ENCODE measurements around the gene RNU1-4. TPM values are rescaled to one million over a fixed set of nuclear protein-coding genes. Genes with fewer than 3 reads are reported as not detected.
"Not testable (repeated sequence)": the region's sequence is repeated elsewhere in the genome, so short reads cannot be mapped to it uniquely, and the experiment has no call there.

RNU1-4 gene
- total RNA-seq, 1 experiment from 2014 or later = under 0.01 TPM

GRCh38 chr1:16787175-16787574, 46.9 kb downstream of the RNU1-4 start:
- H3K27me3 ChIP-seq (ENCODE audit: low read length); H4K20me1 ChIP-seq (ENCODE audit: insufficient read depth, low read depth, low read length); H2AFZ ChIP-seq (ENCODE audit: low read length); H3K36me3 ChIP-seq (ENCODE audit: insufficient read depth, low read length); H3K9me2 ChIP-seq (replicated peaks; ENCODE audit: insufficient read depth, low read length); H3K9ac ChIP-seq (ENCODE audit: low read length); H3K4me2 ChIP-seq (ENCODE audit: low read depth, low read length, poor library complexity, severe bottlenecking); H3K4me3 ChIP-seq (ENCODE audit: low read length); DNase-seq; H3K4me1 ChIP-seq (ENCODE audit: low read length); H3K27ac ChIP-seq (ENCODE audit: low read length); H3K79me2 ChIP-seq (ENCODE audit: low read length); H3K9me3 ChIP-seq (ENCODE audit: low read length): not testable (repeated sequence)

GRCh38 chr1:16787711-16788110, 47.4 kb downstream of the RNU1-4 start:
- H3K27ac ChIP-seq (ENCODE audit: low read length); H3K36me3 ChIP-seq (ENCODE audit: insufficient read depth, low read length); H3K79me2 ChIP-seq (ENCODE audit: low read length); DNase-seq; H3K9me3 ChIP-seq (ENCODE audit: low read length); H3K4me1 ChIP-seq (ENCODE audit: low read length); H4K20me1 ChIP-seq (ENCODE audit: insufficient read depth, low read depth, low read length); H3K4me3 ChIP-seq (ENCODE audit: low read length); H2AFZ ChIP-seq (ENCODE audit: low read length); H3K9ac ChIP-seq (ENCODE audit: low read length); H3K9me2 ChIP-seq (replicated peaks; ENCODE audit: insufficient read depth, low read length); H3K4me2 ChIP-seq (ENCODE audit: low read depth, low read length, poor library complexity, severe bottlenecking); H3K27me3 ChIP-seq (ENCODE audit: low read length): not testable (repeated sequence)

Small RNA genes within 50 kb of the gene (small RNA-seq; reads per million reads assigned to genes)
- not detected for gene RNU1-4

Other genes starting within 250 kb of the RNU1-4 start
- under 0.01 TPM in 2 replicates for gene RNU1-1, start 226.2 kb upstream of the RNU1-4 start, total RNA-seq (2014; rRNA removed; shearing (Covaris generic); ENCODE audit: low replicate concordance)
- gene NBPF1, start 127.0 kb upstream of the RNU1-4 start, total RNA-seq (2014; rRNA removed; shearing (Covaris generic); ENCODE audit: low replicate concordance) = 8.5 and 18.4 TPM in 2 replicates
- under 0.01 TPM in 2 replicates for gene RNU1-3, start 73.6 kb upstream of the RNU1-4 start, total RNA-seq (2014; rRNA removed; shearing (Covaris generic); ENCODE audit: low replicate concordance)
- under 0.01 TPM in 2 replicates for gene RNU1-2, start 155.5 kb downstream of the RNU1-4 start, total RNA-seq (2014; rRNA removed; shearing (Covaris generic); ENCODE audit: low replicate concordance)
- 12.1 and 29.1 TPM in 2 replicates for gene CROCC, start 181.4 kb downstream of the RNU1-4 start, total RNA-seq (2014; rRNA removed; shearing (Covaris generic); ENCODE audit: low replicate concordance)
- gene MFAP2, start 240.1 kb downstream of the RNU1-4 start, total RNA-seq (2014; rRNA removed; shearing (Covaris generic); ENCODE audit: low replicate concordance) = not detected in 2 replicates

All from Karpas-422 (cell line).